ENCODE results near the gene MKLN1.

DNA sequence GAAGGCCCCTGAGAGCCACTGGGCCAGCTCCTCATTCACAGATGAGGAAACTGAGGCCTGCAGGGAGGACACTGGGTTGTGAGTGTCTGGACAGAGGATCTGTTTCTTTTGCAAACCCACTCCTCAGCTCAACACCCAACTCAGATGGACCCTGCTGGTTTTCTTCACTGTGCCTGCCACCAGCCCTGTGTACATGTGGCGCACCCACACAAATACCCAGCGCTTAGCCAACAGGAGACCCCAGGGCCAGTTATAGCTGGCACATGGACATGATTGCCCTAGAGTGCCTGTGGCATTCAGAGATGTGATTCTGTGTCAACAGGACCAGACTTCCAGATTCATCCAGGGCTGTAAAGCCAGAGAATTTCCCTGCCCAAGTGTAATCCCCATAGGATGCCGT lies 216.3 kb downstream of the MKLN1 start:
- TF ChIP-seq POLR2A (IDR thresholded peaks at IDR 0.05; ENCODE audit: low read depth, low read length), result no peak
- TF ChIP-seq TAF1 (IDR thresholded peaks at IDR 0.05; ENCODE audit: borderline replicate concordance, low read depth, low read length), result no peak

Data from GM12892 (cell line).